HepG2 (cell line): Measurements from ENCODE around the gene POP5. TPM values are rescaled to one million over a fixed set of nuclear protein-coding genes. Genes with fewer than 3 reads are reported as not detected.

Experiments used
- ATAC-seq: fragments of 200-7000 bp; cut with Tn5 transposase; 3 replicates; pipeline ENCODE4 v1.9.1; 2020; ENCODE audit warnings: mild to moderate bottlenecking, moderate library complexity
- BruUV-seq: library from RNA; stranded (reverse); fragments of 400-500 nt; replicated peaks from 2 replicates; lab custom pipeline; 2021; lab: Mats Ljungman, UMichigan
- CTCF ChIA-PET: fragments of 300-600 bp; formaldehyde crosslinking; extraction: SDS; loops from one replicate; lab custom pipeline; 2021; ENCODE audit warnings: low total read pairs, inconsistent platforms, low intra/inter-chr PET ratio; lab: Yijun Ruan, JAX
- POLR2A ChIA-PET: fragments of 350-600 bp; sonication (Branson Sonifier 250); formaldehyde crosslinking; loops from one replicate; lab custom pipeline; 2020; ENCODE audit warnings: antibody characterized with exemption, inconsistent platforms; lab: Yijun Ruan, JAX
- DNase-seq: peaks from one replicate; pipeline ENCODE4 v3.0.0-alpha.2; 2015; ENCODE audit warnings: low spot score
- FAIRE-seq: peaks from 3 replicates; lab custom pipeline; 2011; peaks lifted over from hg19 to GRCh38; lab: Jason Lieb, UNC
- H2AFZ ChIP-seq: one replicate; pipeline ENCODE4 v1.6.1; 2011; ENCODE audit warnings: low read length, inconsistent platforms
- H3K27ac ChIP-seq: fragments of 300-600 bp; 3 replicates; pipeline ENCODE4 v1.8.0; 2011; ENCODE audit warnings: mixed run types, mild to moderate bottlenecking, mixed read lengths, low read length, inconsistent platforms; ENCODE audit not compliant: insufficient read depth; ENCODE audit errors: extremely low read length
- H3K27me3 ChIP-seq, 2 experiments: fragments of 200-600 bp in 1 of 2; 2 replicates in 1 of 2; 3 replicates in 1 of 2; pipeline versions ENCODE4 v1.6.0 to v1.8.0; 2011; ENCODE audit warnings: low read length in 2 of 2, mild to moderate bottlenecking in 2 of 2, moderate library complexity in 2 of 2, inconsistent platforms in 1 of 2; ENCODE audit not compliant: insufficient read depth in 2 of 2, control insufficient read depth in 1 of 2
- H3K36me3 ChIP-seq, 2 experiments: fragments of 200-600 bp in 1 of 2; replicated peaks in 1 of 2; 2 replicates in 1 of 2; 3 replicates in 1 of 2; pipeline versions ENCODE4 v1.5.1 to v1.8.0; 2011; ENCODE audit warnings: low read length in 2 of 2, inconsistent platforms in 1 of 2; ENCODE audit not compliant: insufficient read depth in 2 of 2, control insufficient read depth in 1 of 2
- H3K4me1 ChIP-seq: 2 replicates; pipeline ENCODE4 v1.5.1; 2012; ENCODE audit warnings: low read length, inconsistent platforms; ENCODE audit not compliant: insufficient read depth
- H3K4me2 ChIP-seq: 2 replicates; pipeline ENCODE4 v1.6.0; 2011; ENCODE audit warnings: low read depth, low read length, inconsistent platforms
- H3K4me3 ChIP-seq, 3 experiments: fragments of 200-600 bp in 1 of 3; sonication (generic), shearing (Covaris generic) in 1 of 3; replicated peaks in 1 of 3; 2 replicates each; pipeline ENCODE4 v1.5.1; 2011 to 2016; ENCODE audit warnings: low read length in 3 of 3, inconsistent platforms in 2 of 3, low read depth in 2 of 3, mild to moderate bottlenecking in 2 of 3, control low read depth in 1 of 3, mixed read lengths in 1 of 3; ENCODE audit not compliant: insufficient read depth in 1 of 3
- H3K79me2 ChIP-seq: one replicate; pipeline ENCODE4 v1.6.1; 2011; ENCODE audit warnings: low read length, inconsistent platforms; ENCODE audit not compliant: insufficient read depth
- H3K9ac ChIP-seq: 2 replicates; pipeline ENCODE4 v1.6.0; 2011; ENCODE audit warnings: mild to moderate bottlenecking, low read depth, low read length, inconsistent platforms; ENCODE audit not compliant: insufficient read depth
- H3K9me3 ChIP-seq: 2 replicates; pipeline ENCODE4 v1.5.1; 2012; ENCODE audit warnings: mild to moderate bottlenecking, low read length
- H4K20me1 ChIP-seq: 2 replicates; pipeline ENCODE4 v1.6.0; 2011; ENCODE audit warnings: inconsistent platforms, mild to moderate bottlenecking, low read length, moderate library complexity; ENCODE audit not compliant: insufficient read depth
- EHMT2 ChIP-seq: fragments of 200-600 bp; sonication (generic); IDR thresholded peaks from 2 replicates; pipeline ENCODE4 v1.7.0; 2017; ENCODE audit warnings: antibody characterized with exemption, low read depth, low read length, borderline replicate concordance
- MYNN ChIP-seq: sonication (generic); formaldehyde crosslinking; IDR thresholded peaks from 2 replicates; pipeline ENCODE4 v1.4.0; 2020; ENCODE audit warnings: mild to moderate bottlenecking, low read depth, missing genetic modification reagents
- POGZ ChIP-seq: sonication (generic); formaldehyde crosslinking; IDR thresholded peaks from 2 replicates; pipeline ENCODE4 v1.4.0; 2020; ENCODE audit warnings: mild to moderate bottlenecking, missing genetic modification reagents
- PRDM10 ChIP-seq: sonication (generic); formaldehyde crosslinking; IDR thresholded peaks from 2 replicates; pipeline ENCODE4 v1.4.0; 2020; ENCODE audit warnings: low read depth, missing genetic modification reagents
- RFXAP ChIP-seq: sonication (generic); formaldehyde crosslinking; IDR thresholded peaks from 2 replicates; pipeline ENCODE4 v1.4.0; 2020; ENCODE audit warnings: missing genetic modification reagents, borderline replicate concordance
- TCF12 ChIP-seq, 2 experiments: fragments of 450-650 bp in 1 of 2; sonication (generic) in 1 of 2; formaldehyde crosslinking in 1 of 2; IDR thresholded peaks; 2 replicates each; pipeline versions ENCODE4 v1.6.1 to v1.8.0; 2017 to 2022; ENCODE audit warnings: antibody characterized with exemption in 1 of 2, mild to moderate bottlenecking in 1 of 2, missing genetic modification reagents in 1 of 2, moderate library complexity in 1 of 2
- THRA ChIP-seq: sonication (generic); formaldehyde crosslinking; IDR thresholded peaks from 2 replicates; pipeline ENCODE4 v1.4.0; 2020; ENCODE audit warnings: missing genetic modification reagents, borderline replicate concordance
- TSC22D2 ChIP-seq: sonication (generic); formaldehyde crosslinking; IDR thresholded peaks from 2 replicates; pipeline ENCODE4 v1.5.1; 2020; ENCODE audit warnings: missing genetic modification reagents, mild to moderate bottlenecking, borderline replicate concordance
- YEATS2 ChIP-seq: sonication (generic); formaldehyde crosslinking; IDR thresholded peaks from 2 replicates; pipeline ENCODE4 v1.4.0; 2020; ENCODE audit warnings: missing genetic modification reagents, borderline replicate concordance
- ZNF530 ChIP-seq: sonication (generic); formaldehyde crosslinking; IDR thresholded peaks from 2 replicates; pipeline ENCODE4 v1.5.0; 2020; ENCODE audit warnings: low read depth, mild to moderate bottlenecking, missing genetic modification reagents
- ZNF547 ChIP-seq: sonication (generic); formaldehyde crosslinking; IDR thresholded peaks from 2 replicates; pipeline ENCODE4 v1.5.1; 2020; ENCODE audit warnings: mild to moderate bottlenecking, missing genetic modification reagents
- ZNF713 ChIP-seq: sonication (generic); formaldehyde crosslinking; IDR thresholded peaks from 2 replicates; pipeline ENCODE4 v1.4.0; 2020; ENCODE audit warnings: mild to moderate bottlenecking, missing genetic modification reagents
- WGBS: methylation state at CpG from one replicate; pipeline ENCODE4 v1.1.6; 2017; ENCODE audit warnings: low lambda C conversion rate; 5-methylcytosine and 5-hydroxymethylcytosine counted together
- in situ Hi-C: cut with HindIII; loops from 2 replicates; pipeline ENCODE4 v1.10.0; 2017; ENCODE audit warnings: low pct_unique_long_range_greater_than_20kb; ENCODE audit not compliant: extremely low pct_ligation_motif_present
- intact Hi-C: fragments of 100-400 bp; cut with micrococcal nuclease; formaldehyde crosslinking; loops from one replicate; pipeline ENCODE4 v1.10.0; 2022; ENCODE audit not compliant: unreplicated experiment
- polyA plus RNA-seq, 8 experiments: library from polyadenylated mRNA; depleted of rRNA in 3 of 8; stranded (reverse) in 7 of 8; unstranded in 1 of 8; fragments of >200 nt; fragmentation: Illumina TruSeq in 4 of 8; extraction: Trizol in 4 of 8; gene quantifications; 2 replicates each; pipeline versions ENCODE4 v1.2.1 to v1.2.3, GENCODE V29; 2011 to 2016; ENCODE audit warnings: low read depth in 4 of 8, missing spikeins in 1 of 8, mixed read lengths in 1 of 8; ENCODE audit not compliant: insufficient read depth in 1 of 8
- total RNA-seq, 5 experiments: library from RNA; depleted of rRNA; stranded (reverse); fragments of >200 nt; fragmentation: Illumina TruSeq; extraction: Trizol; gene quantifications; 2 replicates each; pipeline ENCODE4 v1.2.3, GENCODE V29; 2016; ENCODE audit warnings: low read depth in 1 of 5

POP5 gene
- total and polyA plus RNA-seq, 2 of the 13 experiments (the other 11 are each of a cell fraction or from before 2014, with no cell fraction given): 45.6 to 61.3 TPM

GRCh38 chr12:120562906-120563305, 18.3 kb downstream of the POP5 start:
- Histone ChIP-seq H2AFZ (no peak overlapping the region), H3K9ac (no peak overlapping the region), H3K4me3 (no peak overlapping the region)
- intact Hi-C loops: no loop called here
- DNase-seq (no peak), ATAC-seq (no peak)
- CTCF ChIA-PET: no interaction called here
- no peak for TF ChIP-seq YEATS2 (CRISPR knock-in tag)
- TF ChIP-seq TCF12 (IDR thresholded peaks at IDR 0.05): no peak
- TF ChIP-seq TCF12 (CRISPR knock-in tag; IDR thresholded peaks at IDR 0.05): no peak
- TF ChIP-seq EHMT2: no peak
- no peak for TF ChIP-seq TSC22D2 (CRISPR knock-in tag)
- TF ChIP-seq ZNF530 (CRISPR knock-in tag): no peak
- no peak for TF ChIP-seq POGZ (CRISPR knock-in tag)
- TF ChIP-seq, all 625 proteins: peak for 0
- no TSS peak for BruUV-seq
- peaks cover 42 to 85% of the 10 kb centered on the region in 2 experiments for H3K36me3 ChIP-seq
- no peak overlapping the region for H3K4me2 ChIP-seq
- no peaks in the 10 kb centered on the region for H3K4me1 ChIP-seq
- H3K9me3 ChIP-seq: no peaks in the 10 kb centered on the region
- in situ Hi-C loops: no loop called here
- no peak for FAIRE-seq
- POLR2A ChIA-PET: no interaction called here
- WGBS: 94% methylated on average over 8 of the region's 8 CpGs
- no peaks in the 10 kb centered on the region for H3K79me2 ChIP-seq
- H3K27ac ChIP-seq: no peak overlapping the region
- no peaks in the 10 kb centered on the region for H3K27me3 ChIP-seq
- H4K20me1 ChIP-seq: peaks cover 4% of the 10 kb centered on the region; the same call in 1 of the 2 replicates

- Histone ChIP-seq H3K27me3 (no peaks in the 10 kb centered on the region), H3K27ac (no peak overlapping the region), H4K20me1 (peaks cover 4% of the 10 kb centered on the region), H3K9me3 (no peaks in the 10 kb centered on the region), H2AFZ (no peak overlapping the region), H3K4me2 (no peak overlapping the region), H3K79me2 (peaks cover under 1% of the 10 kb centered on the region), H3K36me3 (peaks cover 31 to 74% of the 10 kb centered on the region in 2 experiments), H3K4me1 (no peaks in the 10 kb centered on the region), H3K4me3 (no peak overlapping the region), H3K9ac (no peak overlapping the region)
- in situ Hi-C loops (no loop called here), intact Hi-C loops (no loop called here)
- ATAC-seq (no peak), DNase-seq (no peak), FAIRE-seq (no peak)
- BruUV-seq: no TSS peak
- POLR2A ChIA-PET: no interaction called here
- CTCF ChIA-PET: no interaction called here
- TF ChIP-seq THRA (CRISPR knock-in tag) (no peak), MYNN (CRISPR knock-in tag) (no peak), RFXAP (no peak), PRDM10 (CRISPR knock-in tag) (no peak), ZNF713 (no peak), ZNF547 (CRISPR knock-in tag) (no peak)
- 98% methylated on average over 2 of the region's 2 CpGs for WGBS
Measured at GRCh38 chr12:120557589-120557988, 23.6 kb downstream of the POP5 start.
